ENCODE results near the gene AHNAK2. TPM values are rescaled to one million over a fixed set of nuclear protein-coding genes. Genes with fewer than 3 reads are reported as not detected.
A peak's percentile ranks its signal among the peaks of the same experiment; 100 is the strongest.

The AHNAK2 gene
- total and polyA plus RNA-seq, 2 donors from 2014 or later: 1.1 to 72.0 TPM

- no peaks in the 10 kb centered on the region for H3K9me3 ChIP-seq (ENCODE audit: control insufficient read depth in 2 of 3, insufficient read depth in 1 of 3, low read length in 3 of 3)
- H3K9ac ChIP-seq (ENCODE audit: low read length in 3 of 3): no peak overlapping the region
- H3K4me3 ChIP-seq (ENCODE audit: low read length in 3 of 3): no peak overlapping the region
- FAIRE-seq (no peak), DNase-seq (peak in 1 of 5 donors; percentile 20)
- peaks cover 0 to 2% (median 0%) of the 10 kb centered on the region in 3 donors for H3K4me1 ChIP-seq (ENCODE audit: control insufficient read depth in 2 of 3, insufficient read depth in 2 of 3, low read depth in 1 of 3, low read length in 3 of 3)
- H3K36me3 ChIP-seq (ENCODE audit: control insufficient read depth in 2 of 3, insufficient read depth in 3 of 3, low read length in 3 of 3): no peaks in the 10 kb centered on the region
- TF ChIP-seq CTCF (IDR thresholded peaks at IDR 0.05; ENCODE audit: borderline replicate concordance, extremely low read depth, insufficient read depth): no peak
- intact Hi-C loops (cut with DNase I): no loop called here
- no peaks in the 10 kb centered on the region for H3K27me3 ChIP-seq (ENCODE audit: control insufficient read depth, insufficient read depth, low read length)
- H3K27ac ChIP-seq (ENCODE audit: low read depth in 2 of 2, low read length in 2 of 2): no peak overlapping the region
Measured at GRCh38 chr14:104900639-104901512, 77.3 kb downstream of the AHNAK2 start.

GRCh38 chr14:104899781-104900180, 78.4 kb downstream of the AHNAK2 start:
- intact Hi-C loops (cut with DNase I): no loop called here
- no peaks in the 10 kb centered on the region for H3K27me3 ChIP-seq (ENCODE audit: control insufficient read depth, insufficient read depth, low read length)
- TF ChIP-seq CTCF (IDR thresholded peaks at IDR 0.05; ENCODE audit: borderline replicate concordance, extremely low read depth, insufficient read depth): no peak
- no peak overlapping the region for H3K4me3 ChIP-seq (ENCODE audit: low read length in 3 of 3)
- peaks cover 0 to 12% (median 6%) of the 10 kb centered on the region in 3 donors for H3K4me1 ChIP-seq (ENCODE audit: control insufficient read depth in 2 of 3, insufficient read depth in 2 of 3, low read depth in 1 of 3, low read length in 3 of 3)
- DNase-seq (no peak), FAIRE-seq (no peak)
- no peak overlapping the region for H3K27ac ChIP-seq (ENCODE audit: low read depth in 2 of 2, low read length in 2 of 2)
- H3K36me3 ChIP-seq (ENCODE audit: control insufficient read depth in 2 of 3, insufficient read depth in 3 of 3, low read length in 3 of 3): no peaks in the 10 kb centered on the region
- H3K9ac ChIP-seq (ENCODE audit: low read length in 3 of 3): no peak overlapping the region
- H3K9me3 ChIP-seq (ENCODE audit: control insufficient read depth in 2 of 3, insufficient read depth in 1 of 3, low read length in 3 of 3): no peaks in the 10 kb centered on the region

GRCh38 chr14:104898870-104899510, 79.2 kb downstream of the AHNAK2 start:
- intact Hi-C loops (cut with DNase I): no loop called here
- H3K27me3 ChIP-seq (ENCODE audit: control insufficient read depth, insufficient read depth, low read length): no peaks in the 10 kb centered on the region
- H3K4me1 ChIP-seq (ENCODE audit: control insufficient read depth in 2 of 3, insufficient read depth in 2 of 3, low read depth in 1 of 3, low read length in 3 of 3): peaks cover 0 to 18% (median 6%) of the 10 kb centered on the region in 3 donors
- no peaks in the 10 kb centered on the region for H3K9me3 ChIP-seq (ENCODE audit: control insufficient read depth in 2 of 3, insufficient read depth in 1 of 3, low read length in 3 of 3)
- TF ChIP-seq CTCF (IDR thresholded peaks at IDR 0.05; ENCODE audit: borderline replicate concordance, extremely low read depth, insufficient read depth): no peak
- no peak overlapping the region for H3K4me3 ChIP-seq (ENCODE audit: low read length in 3 of 3)
- H3K36me3 ChIP-seq (ENCODE audit: control insufficient read depth in 2 of 3, insufficient read depth in 3 of 3, low read length in 3 of 3): no peaks in the 10 kb centered on the region
- H3K27ac ChIP-seq (ENCODE audit: low read depth in 2 of 2, low read length in 2 of 2): no peak overlapping the region
- FAIRE-seq (no peak), DNase-seq (peak in 3 of 5 donors; percentile 30 to 54 (median 39))
- H3K9ac ChIP-seq (ENCODE audit: low read length in 3 of 3): no peak overlapping the region
